Activated CD8-positive, alpha-beta memory T cell treated with anti-CD3 and anti-CD28 coated beads, Interleukin-2, amount 50 U/mL, for 1 hour (primary cell): ENCODE data around the gene SMCO4.

Experiments used
- DNase-seq: peaks from one replicate; pipeline ENCODE4 v3.0.0-alpha.2; 2020; ENCODE audit errors: extremely low read depth

SMCO4 gene

DNA sequence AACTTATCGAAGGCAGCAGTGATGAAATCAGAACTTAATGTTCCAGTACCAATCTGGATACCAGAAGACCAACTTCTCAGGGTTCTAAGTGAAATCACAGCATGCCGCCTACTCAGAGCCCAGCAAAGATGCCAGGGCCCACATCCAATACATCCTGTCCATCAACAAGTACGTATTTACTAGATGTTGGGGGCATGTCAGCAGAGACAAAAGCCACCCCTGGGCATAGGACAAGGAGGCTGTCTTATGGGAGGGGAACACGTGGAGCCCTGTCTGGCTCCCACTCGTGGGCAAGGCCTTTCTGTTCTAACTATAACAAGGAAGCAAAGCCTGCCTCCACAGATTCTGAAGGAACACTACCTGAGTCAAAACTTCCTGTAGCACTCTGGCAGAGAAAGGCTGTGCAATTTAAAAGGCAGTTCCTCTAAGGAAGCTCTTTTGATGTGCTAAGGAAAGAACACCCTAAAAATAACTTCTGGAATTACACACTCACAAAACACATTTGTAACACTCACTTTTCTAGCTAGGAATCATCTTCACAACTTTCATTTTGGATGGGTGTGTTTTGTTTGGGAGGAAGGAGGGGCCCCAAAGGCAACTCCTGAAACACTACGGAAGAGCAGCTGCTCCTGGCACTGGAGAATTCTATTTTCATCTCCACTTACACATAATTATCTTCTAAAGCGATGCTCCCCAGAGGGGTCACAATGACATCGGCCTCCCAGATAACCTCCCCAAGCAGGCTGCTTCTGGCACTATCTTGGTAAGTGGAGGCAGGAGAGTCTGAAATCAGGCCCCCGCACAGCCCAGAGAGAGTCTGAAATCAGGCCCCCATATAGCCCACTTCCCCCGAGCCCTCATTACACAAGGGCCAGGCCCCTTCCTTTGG is 14.2 kb downstream of the SMCO4 start:
- DNase-seq: no peak

DNA sequence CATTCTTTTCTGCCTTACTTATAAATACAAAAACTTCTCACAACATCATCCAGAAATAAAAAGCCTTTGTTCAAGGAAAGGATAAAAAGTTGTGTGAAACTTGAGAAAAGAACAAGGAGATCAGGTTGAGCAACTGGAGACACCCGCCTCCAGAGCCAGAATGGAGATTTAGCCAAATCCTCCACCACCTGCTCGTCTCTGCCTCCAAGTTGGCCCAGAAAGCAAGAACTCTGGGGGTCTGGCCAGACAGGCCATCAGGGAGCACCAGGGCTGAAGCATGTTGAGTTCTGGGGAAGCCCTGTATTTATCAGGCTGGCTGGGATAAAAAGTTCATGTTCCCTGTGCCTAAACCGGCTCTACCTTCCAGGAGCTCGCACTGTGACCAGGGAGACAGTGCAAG is 14.9 kb downstream of the SMCO4 start:
- no peak for DNase-seq

DNA sequence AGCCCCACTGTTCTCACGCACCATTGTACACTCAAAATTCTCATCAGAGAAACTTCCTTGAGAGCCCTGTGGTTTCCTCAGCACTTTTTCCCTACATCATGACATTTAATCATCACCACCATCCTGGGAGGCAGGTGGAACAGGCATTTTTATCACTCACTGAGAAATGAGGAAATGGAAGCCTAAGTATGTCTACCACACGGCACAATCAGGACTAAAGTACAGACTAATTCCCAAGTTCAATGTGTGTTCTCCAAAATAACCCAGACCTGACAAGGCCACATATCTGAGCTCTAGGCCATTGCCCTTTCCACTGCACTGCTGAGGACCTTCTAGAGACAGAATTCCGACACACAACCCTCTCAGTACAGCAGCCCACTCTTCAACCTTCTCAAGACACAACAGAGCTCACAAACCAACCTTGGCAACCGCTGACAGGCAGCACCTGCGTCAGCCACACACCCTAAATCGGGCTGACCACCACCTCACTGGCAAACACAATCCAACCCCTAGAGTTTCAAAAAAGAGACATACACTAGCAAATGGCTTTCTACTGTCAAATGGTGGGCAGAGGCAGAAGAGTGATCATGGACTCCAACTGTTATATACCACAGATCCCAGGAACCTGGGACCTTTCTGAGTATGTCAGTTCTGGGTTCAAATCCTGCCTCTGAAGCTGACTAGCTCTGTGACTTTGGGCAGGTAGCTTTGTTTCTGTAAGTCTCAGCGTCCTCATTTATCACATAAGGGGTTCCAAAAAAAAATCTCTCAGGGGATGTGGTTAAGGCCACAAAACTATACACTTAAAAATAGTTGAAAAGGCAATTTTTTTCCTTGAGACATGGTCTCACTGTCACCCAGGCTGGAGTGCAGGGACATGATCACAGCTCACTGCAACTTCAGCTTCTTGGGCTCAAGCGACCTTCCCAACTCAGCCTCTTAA is 16.3 kb downstream of the SMCO4 start:
- no peak for DNase-seq

DNA sequence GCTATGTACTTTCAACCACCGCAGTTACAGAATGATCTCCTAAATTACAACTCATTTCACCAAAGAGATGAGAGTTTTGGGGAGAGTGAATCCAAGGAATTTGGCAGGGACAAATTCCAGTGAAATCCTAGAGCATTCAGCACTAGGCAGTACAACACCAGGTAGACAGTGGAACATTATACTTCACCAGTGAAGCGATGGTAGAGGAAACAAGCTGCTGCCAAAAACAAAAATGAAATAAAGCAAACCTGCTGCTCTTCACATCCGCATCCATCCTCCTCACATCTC is 16.9 kb downstream of the SMCO4 start:
- DNase-seq: no peak

DNA sequence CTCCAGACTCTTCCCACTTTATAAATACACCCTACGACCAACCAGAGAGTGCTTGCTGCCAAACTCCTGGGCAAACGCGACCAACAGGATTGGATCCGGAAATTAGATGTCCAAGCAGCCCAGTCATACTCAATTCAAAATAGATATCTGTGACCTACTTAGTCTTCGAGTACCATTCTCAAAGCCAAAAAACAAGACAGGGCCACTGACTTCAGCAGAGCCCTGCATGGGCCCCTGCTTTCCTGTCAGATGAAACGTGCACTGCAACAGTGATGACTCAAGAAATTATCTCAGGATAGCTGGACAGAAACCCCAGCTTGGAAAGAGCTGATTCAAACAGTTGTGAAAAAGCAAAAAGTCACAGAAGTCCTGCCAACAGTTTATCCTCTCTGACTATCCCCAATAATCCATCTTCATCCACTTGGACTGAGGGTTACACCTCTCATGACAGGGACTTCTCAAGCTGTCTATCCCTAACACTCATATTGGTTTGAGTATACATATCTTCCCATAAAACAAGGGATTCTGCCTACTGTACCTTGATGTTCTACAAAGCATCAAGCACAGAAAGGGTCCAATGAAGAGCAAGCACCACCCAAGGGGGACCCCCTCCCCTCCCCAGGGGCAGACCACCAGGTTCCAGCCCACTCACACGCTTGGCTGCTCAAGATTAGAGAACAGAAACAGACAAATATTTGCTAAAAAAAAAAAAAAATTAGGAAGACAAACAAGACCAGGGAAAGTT is 17.4 kb downstream of the SMCO4 start:
- no peak for DNase-seq

DNA sequence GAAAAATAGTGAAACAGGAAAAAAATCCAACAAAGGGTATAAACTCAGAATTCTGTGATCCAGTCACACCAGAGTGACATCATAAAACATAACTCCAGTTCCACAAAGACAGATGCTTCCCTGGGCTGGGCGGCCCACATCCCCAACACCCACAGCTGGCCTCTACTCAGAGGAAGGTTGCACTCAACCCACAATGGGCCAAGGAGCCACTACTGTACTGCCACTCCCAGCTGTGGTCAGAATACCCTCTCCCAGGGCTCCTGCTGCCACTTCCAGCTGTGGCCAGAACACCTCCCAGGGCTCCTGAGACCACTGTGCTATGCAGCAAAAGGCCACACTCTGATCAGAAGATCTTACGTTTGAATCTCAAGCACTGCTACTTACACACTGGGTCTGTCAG is 18.3 kb downstream of the SMCO4 start:
- DNase-seq: no peak

DNA sequence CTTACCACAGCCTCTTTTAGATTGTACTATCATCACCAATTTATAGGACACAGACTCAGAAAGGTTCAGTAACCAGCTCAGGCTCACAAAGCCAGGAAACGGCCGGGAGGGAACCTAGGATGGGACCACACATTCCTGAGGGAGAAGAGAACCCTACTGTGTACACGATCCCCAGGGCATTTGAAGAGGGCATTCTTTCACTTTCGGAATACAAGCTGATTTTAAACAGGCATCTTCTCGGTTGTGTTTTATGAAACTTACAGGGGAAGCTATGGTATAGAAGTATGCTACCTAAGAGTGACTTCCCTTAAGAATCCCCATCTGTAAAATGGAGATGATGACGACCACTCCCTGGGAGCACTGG is 19.0 kb downstream of the SMCO4 start:
- no peak for DNase-seq

DNA sequence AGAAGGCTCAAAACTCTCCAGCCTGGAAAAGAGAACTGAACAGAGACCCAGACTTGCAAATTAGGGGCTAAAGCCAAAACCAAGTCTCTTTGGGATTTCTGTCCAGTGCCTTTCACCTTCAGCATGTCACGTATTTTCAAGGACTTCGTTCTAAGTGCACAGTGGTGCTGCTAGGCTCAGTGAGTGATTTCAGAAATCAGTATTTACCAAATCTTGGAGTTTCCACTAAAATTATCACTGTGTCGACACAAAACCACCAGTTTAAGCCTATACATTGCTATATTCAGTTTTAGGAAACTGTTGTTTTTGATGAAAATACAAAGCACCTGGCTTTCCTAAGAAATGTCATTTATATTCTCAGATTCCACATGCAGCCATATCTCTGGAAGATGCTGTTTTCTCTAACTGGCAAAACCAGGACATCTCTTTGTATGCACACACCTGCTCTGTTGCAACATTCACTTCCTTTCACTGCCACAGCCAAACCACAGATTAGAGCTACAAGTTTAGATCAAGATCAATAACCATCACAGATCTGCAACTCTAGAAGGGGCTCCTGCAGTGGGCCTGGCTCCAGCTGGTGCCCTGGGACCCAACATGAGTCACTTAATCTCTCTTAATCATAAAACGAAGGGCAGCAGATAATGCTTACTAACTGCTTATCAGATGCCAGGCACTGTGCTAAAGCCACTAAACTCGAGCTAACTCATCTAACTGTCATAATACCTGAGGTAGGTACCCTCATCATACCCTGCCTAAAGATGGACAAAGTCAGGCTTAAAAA is 22.3 kb downstream of the SMCO4 start:
- no peak for DNase-seq

DNA sequence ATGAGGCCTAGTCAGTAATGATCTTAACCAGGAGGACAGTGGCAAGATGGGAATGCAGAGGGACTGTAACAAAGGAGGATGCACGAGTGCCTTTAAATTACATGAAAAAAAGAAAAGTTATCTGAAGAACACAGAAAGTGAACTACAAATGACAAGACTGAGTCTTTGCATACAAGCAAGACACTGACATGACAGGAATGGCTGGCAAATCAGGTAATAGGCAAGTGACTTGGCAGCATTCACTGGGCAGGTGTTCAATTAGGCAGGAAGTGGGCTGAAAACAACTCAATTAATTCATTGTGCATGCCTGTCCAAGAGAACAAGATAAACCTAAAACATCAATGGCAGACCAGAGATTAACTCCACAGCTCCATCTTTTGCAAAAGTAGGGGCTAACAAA is 24.0 kb downstream of the SMCO4 start:
- DNase-seq: no peak

DNA sequence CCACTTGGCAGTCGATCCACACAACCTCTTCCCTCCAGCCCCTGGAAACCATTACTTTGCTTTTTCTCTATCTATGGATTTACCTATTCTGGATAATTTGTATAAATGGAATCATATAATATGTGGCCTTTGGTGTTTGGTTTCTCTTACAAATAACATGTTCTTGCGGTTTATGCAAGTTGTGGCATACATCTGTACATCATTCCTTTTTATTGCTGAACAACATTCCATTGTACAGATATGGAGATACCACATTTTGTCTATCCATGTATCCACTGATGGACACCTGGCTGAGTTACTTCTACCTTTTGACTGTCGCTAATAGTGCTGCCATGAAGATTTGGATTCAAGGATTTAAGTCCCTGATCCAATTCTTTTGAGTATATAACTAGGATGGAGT is 25.1 kb downstream of the SMCO4 start:
- no peak for DNase-seq

DNA sequence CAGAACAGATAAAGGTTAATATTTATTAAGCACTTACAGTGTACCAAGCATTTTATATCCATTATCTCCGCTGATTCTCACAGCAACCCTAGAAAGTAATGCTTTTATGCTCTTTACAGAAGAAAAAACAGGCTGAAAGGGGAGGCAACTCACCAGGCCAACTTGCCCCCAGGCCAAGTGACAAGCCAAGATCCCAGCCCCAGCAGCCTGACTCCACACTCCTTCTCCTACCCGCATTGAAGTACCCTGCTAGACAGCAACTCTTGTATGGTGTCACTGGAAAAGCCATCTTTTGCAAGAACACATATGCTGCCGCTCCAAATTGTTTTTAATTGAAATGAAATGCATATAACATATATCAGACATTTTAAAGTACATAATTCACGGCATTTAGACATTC is 25.6 kb downstream of the SMCO4 start:
- no peak for DNase-seq

DNA sequence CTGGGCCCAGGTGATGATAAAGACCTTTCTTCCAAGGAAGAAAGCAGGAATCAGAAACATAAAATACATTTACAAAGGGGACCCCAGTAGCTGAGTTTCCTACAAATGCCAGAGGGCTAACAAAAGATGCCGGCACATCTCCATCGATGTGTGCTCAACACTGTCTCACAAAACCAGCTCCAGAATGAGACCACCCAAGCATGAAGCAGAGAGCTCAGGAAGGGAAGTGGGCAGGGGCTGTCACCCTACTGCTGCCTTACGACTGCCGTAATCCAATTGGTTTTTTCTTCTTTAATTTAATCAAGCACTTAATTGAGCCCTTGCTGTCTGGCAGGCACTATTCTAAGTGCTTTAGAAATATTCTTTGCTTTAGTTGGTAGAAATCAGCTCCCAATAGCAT is 26.1 kb downstream of the SMCO4 start:
- DNase-seq: no peak

DNA sequence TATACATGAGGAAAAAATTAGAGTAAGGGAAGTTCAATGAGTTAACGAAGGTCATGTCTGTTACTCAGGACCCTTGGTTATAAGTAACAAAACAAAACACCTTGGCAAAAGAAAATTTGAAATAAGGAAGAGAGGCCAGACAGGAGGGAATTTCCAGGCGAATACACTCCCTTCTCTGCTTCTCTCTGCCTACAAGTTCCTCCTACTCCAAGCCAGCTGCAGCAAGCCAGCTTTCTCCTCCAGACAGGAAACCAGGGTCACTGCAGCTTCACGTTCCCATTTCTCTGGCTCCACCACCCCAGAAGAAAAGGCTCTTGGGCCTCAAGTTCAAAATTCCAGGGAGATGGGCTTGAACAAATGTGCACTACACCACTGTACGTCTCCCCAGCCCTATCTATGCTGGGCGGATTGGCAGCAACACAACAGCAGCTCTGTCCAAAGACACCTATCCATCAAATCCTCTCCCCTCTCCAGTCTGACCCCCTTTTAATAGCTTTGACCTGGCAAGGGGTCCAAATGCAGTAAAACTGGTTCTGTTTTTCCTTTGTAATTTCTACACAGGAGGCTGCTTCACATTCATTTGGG is 27.7 kb downstream of the SMCO4 start:
- no peak for DNase-seq

DNA sequence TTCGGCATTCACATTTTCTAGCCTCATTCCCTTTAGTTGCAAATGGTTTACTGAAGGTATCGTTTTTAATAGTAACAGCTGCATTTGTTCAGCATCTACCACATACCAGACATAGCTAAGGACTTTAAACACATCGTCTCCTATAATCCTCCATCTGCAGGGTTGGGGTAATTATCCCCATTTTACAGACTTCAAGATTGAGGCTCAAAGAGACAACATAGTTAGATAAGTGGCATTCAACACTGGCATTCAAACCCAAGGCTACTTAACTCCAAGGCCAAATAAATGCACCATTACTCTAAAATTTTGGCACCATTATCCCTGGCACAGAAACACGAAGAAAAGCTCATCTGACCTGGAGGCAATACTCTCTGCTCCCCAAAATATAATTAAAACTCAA is 28.5 kb downstream of the SMCO4 start:
- DNase-seq: no peak

DNA sequence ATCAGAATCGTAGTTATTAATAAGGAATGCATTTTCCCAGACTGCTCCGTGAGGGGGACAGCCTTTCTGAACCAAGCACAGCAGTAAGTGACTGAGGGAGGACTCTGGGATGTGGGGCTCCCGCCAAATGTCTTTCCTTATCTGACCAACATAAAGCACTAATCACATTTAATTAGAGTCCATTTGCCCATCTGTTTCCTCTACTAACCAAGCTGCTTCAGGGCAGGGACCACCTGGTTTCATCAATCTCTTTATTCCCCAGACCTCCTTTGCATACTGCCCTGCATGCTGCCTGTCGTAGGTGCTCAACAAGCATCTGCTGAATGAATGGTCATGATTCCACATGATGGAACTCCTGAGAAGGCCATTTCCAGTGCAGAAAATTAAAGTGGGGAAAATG is 29.4 kb downstream of the SMCO4 start:
- DNase-seq: no peak

DNA sequence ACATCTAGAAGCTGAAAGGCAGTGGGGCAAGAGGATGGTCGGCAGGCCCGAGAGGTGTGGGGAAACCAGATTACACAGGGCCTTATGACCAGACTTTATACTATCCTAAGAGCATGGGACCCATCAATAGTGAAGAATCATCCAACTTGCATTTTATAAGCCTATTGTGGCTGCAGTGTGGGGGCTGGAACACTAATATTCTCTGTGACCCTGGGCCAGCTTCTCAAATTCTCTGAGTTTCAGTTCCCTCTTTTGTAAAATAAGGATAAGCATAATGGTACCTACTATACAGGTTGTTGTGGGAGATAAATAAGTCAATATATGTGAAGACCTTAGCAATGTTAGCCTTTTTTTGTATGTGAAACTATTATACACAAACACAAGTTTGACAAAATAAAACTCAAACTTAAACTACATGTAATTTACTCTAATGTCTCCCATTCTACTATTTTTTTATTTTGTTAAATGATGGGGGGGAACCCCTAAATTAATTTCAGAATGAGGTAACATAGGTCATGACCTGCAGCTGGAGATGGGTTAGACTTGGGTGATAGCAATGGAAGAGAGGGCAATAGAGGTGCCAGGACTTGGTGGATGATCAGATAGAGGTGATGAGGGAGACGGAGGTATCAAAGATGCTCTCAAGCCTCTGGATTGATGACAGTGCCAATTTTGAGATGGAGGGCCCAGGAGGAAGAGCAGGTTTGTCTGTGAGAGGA is 30.1 kb downstream of the SMCO4 start:
- no peak for DNase-seq

DNA sequence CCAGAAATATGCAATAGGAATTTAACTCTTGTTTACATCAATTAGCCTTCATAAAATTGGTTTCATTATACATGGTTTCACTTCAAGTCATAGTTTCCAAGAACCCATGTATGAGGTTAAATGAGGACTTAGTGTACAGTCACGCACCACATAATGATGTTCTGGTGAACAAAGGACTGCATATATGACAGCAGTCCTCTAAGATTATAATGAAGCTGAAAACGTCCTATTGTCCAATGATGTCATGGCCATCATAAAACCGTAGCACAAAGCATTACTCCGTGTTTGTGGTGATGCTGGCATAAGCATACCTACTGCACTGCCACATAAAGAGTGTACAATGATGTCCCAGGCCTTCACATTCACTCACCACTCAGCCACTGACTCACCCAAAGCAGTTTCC is 31.1 kb downstream of the SMCO4 start:
- DNase-seq: no peak

DNA sequence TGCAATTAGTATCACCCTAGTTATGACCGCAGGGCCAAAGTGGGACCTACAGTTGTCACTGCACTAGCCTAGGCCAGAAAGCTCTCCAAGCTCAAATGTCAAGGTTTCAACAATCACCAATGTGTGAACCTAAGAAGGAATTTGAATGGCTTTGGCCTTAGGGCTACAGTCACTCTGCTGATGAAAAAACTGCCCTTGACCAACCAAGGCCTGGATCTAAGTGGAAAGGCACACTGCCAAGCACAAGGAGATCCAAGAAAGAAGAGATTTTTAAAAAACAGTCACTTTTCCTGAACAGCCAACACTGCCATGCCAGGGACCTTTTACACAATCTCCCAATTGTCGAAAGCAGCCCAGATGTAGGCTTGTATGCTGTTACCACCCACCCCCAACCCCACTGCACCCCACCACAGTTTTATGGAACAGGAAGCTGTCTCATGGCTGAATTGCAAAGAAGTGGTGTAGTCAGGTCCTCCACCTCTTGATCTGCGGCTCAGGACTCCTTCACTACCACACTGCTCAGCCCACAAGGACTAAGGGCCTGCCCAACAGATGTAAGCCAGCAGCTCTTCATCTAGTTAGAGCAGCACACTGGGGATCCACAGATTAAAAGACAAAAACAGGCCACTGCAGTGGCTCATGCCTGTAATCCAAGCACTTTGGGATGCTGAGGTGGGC is 32.9 kb downstream of the SMCO4 start:
- DNase-seq: no peak

DNA sequence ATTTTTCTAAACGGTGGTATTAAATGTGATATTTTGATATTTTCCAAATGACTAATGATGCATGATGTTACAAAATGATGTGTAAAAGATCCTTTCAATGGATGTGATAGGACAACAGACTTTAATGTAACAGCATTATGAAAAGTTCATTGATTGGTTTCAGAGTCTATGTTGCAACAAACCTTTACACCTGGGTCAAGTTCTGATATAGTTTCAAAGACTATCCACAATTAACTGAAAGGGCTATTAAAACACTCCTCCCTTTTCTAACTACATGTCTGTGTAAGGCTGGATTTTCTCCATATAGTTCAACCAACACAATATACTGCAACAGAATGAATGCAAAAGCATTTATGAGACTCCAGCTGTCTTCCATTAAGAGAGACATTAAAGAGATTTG is 35.7 kb downstream of the SMCO4 start:
- DNase-seq: no peak

DNA sequence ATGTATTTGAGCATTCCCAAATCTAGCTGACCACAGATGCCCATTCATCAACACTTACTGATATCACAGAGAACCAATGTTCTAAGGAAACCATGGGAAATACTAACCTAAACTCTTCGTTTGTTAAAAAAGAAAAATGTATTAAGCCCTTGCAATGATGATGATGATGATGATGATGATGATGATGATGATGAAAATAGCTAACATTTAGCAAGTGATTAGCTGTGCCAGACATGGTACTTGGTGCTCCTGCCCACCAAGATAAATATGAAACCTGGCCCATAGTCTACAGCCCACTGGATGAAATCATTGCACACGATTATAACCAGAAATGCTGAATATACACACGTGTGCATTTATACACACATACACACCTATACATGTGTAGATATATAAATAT is 37.5 kb downstream of the SMCO4 start:
- no peak for DNase-seq
